CD4-positive, alpha-beta T cell (primary cell): ENCODE measurements around the gene SNX30. TPM values are rescaled to one million over a fixed set of nuclear protein-coding genes. Genes with fewer than 3 reads are reported as not detected.
A peak's percentile ranks its signal among the peaks of the same experiment; 100 is the strongest.

Experiments used
- ATAC-seq: fragments of 200-7000 bp; cut with Tn5 transposase; one replicate; pipeline ENCODE4 v1.10.0; 2022; ENCODE audit warnings: mild to moderate bottlenecking; ENCODE audit not compliant: poor library complexity
- CTCF ChIA-PET: fragments of 350-600 bp; sonication (Branson Sonifier 250); formaldehyde crosslinking; loops from one replicate; lab custom pipeline; 2021; ENCODE audit warnings: antibody characterized with exemption, inconsistent platforms; lab: Charles Lee
- POLR2A ChIA-PET: fragments of 350-600 bp; sonication (Branson Sonifier 250); formaldehyde crosslinking; loops from one replicate; lab custom pipeline; 2021; ENCODE audit warnings: antibody characterized with exemption, inconsistent platforms; lab: Charles Lee
- DNase-seq, 14 experiments: peaks; one replicate each; pipeline ENCODE4 v3.0.0-alpha.2; 2013 to 2020; ENCODE audit warnings: mixed read lengths in 2 of 14
- H3K27ac ChIP-seq, 2 donors: one replicate each; pipeline versions ENCODE4 v1.5.1 to v1.7.0; 2013; ENCODE audit warnings: low read length in 2 of 2, low read depth in 1 of 2, mild to moderate bottlenecking in 1 of 2
- H3K27me3 ChIP-seq, 2 experiments: 1 replicate in 1 of 2; 2 replicates in 1 of 2; pipeline versions ENCODE4 v1.6.1 to v1.7.0; 2013; ENCODE audit warnings: low read length in 2 of 2, control low read depth in 1 of 2, mild to moderate bottlenecking in 1 of 2, moderate library complexity in 1 of 2; ENCODE audit not compliant: insufficient read depth in 2 of 2, control insufficient read depth in 1 of 2
- H3K36me3 ChIP-seq: one replicate; pipeline ENCODE4 v1.6.1; 2013; ENCODE audit warnings: low read length, control low read depth; ENCODE audit not compliant: insufficient read depth
- H3K4me1 ChIP-seq: one replicate; pipeline ENCODE4 v1.6.1; 2013; ENCODE audit warnings: low read length, control low read depth; ENCODE audit not compliant: insufficient read depth
- H3K4me3 ChIP-seq: one replicate; pipeline ENCODE4 v1.5.1; 2013; ENCODE audit warnings: mild to moderate bottlenecking, low read length, moderate library complexity
- H3K9me3 ChIP-seq, 2 experiments: 1 replicate in 1 of 2; 2 replicates in 1 of 2; pipeline versions ENCODE4 v1.6.1 to v1.7.0; 2013; ENCODE audit warnings: low read length in 2 of 2, mild to moderate bottlenecking in 2 of 2, control low read depth in 1 of 2, moderate library complexity in 1 of 2; ENCODE audit not compliant: control insufficient read depth in 1 of 2, insufficient read depth in 1 of 2
- H3K27ac Mint-ChIP-seq: one replicate; pipeline ENCODE4 v1.8.0; 2020; ENCODE audit warnings: mixed read lengths
- H3K27me3 Mint-ChIP-seq: one replicate; pipeline ENCODE4 v1.8.0; 2021; ENCODE audit warnings: mixed read lengths
- H3K36me3 Mint-ChIP-seq: one replicate; pipeline ENCODE4 v1.8.0; 2021; ENCODE audit warnings: low read depth, mixed read lengths
- H3K4me1 Mint-ChIP-seq: one replicate; pipeline ENCODE4 v1.8.0; 2021; ENCODE audit warnings: low read depth, mixed read lengths
- H3K4me3 Mint-ChIP-seq: one replicate; pipeline ENCODE4 v1.8.0; 2020; ENCODE audit warnings: mild to moderate bottlenecking, mixed read lengths
- H3K9me3 Mint-ChIP-seq: one replicate; pipeline ENCODE4 v1.8.0; 2020; ENCODE audit warnings: mixed read lengths
- intact Hi-C, 2 experiments: fragments of 100-400 bp; cut with DNase I in 1 of 2; cut with micrococcal nuclease in 1 of 2; formaldehyde crosslinking; loops; one replicate each; pipeline versions ENCODE4 v1.15.1 to v1.9.0; 2023 to 2025; cut with DNase I, micrococcal nuclease
- total RNA-seq, 174 experiments: library from RNA in 2 of 174; stranded (reverse) in 2 of 174; gene quantifications; one replicate each; pipeline ENCODE4 v1.2.3 and lab custom pipeline; 2021 to 2026
- TF ChIP-seq, protein P1 (sequence below): fragments of 200-600 bp; IDR thresholded peaks from one replicate; pipeline ENCODE4 v1.8.0; 2022; ENCODE audit warnings: antibody characterized with exemption, mild to moderate bottlenecking

SNX30 gene
- total RNA-seq, 2 experiments from 2014 or later = 5.2 to 5.8 TPM

DNA sequence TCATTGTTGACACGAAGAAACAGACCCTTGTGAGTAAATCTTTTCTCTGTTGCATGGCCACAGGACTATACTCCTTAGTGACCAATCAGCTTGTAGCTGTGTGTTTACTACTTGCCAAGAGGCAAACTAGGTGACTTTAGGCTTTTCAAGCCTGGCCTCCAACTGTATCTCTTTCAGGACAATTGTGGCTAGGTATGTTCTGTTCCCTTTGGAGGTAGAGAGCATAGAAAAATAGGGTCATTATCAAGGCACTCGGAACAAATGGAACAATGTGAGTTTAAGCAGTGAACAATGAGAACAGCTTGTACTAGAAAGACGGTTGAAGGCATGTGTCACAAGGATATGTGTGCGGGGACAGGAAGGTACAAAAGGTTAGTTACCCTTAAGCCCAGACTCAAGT lies 92.0 kb downstream of the SNX30 start:
- Mint-ChIP-seq H3K27ac (no peak overlapping the region), H3K36me3 (peaks cover 41% of the 10 kb centered on the region), H3K9me3 (no peaks in the 10 kb centered on the region), H3K4me1 (peaks cover 12% of the 10 kb centered on the region), H3K4me3 (no peak overlapping the region), H3K27me3 (no peaks in the 10 kb centered on the region)
- TF ChIP-seq, protein P1, sequence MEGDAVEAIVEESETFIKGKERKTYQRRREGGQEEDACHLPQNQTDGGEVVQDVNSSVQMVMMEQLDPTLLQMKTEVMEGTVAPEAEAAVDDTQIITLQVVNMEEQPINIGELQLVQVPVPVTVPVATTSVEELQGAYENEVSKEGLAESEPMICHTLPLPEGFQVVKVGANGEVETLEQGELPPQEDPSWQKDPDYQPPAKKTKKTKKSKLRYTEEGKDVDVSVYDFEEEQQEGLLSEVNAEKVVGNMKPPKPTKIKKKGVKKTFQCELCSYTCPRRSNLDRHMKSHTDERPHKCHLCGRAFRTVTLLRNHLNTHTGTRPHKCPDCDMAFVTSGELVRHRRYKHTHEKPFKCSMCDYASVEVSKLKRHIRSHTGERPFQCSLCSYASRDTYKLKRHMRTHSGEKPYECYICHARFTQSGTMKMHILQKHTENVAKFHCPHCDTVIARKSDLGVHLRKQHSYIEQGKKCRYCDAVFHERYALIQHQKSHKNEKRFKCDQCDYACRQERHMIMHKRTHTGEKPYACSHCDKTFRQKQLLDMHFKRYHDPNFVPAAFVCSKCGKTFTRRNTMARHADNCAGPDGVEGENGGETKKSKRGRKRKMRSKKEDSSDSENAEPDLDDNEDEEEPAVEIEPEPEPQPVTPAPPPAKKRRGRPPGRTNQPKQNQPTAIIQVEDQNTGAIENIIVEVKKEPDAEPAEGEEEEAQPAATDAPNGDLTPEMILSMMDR = no peak
- no peaks in the 10 kb centered on the region for H3K4me1 ChIP-seq
- no peak for ATAC-seq
- H3K9me3 ChIP-seq = no peaks in the 10 kb centered on the region
- no peaks in the 10 kb centered on the region for H3K27me3 ChIP-seq
- ChIA-PET CTCF (no interaction called here), POLR2A (no interaction called here)
- H3K4me3 ChIP-seq = no peak overlapping the region
- DNase-seq = no peak
- intact Hi-C loops = loop anchor here in 1 of 2 experiments (5.0 kb wide), 1 partner anchor 815 kb away; no protein-coding TSS in a partner anchor
- peaks cover 7% of the 10 kb centered on the region for H3K36me3 ChIP-seq
- no peak overlapping the region for H3K27ac ChIP-seq

DNA sequence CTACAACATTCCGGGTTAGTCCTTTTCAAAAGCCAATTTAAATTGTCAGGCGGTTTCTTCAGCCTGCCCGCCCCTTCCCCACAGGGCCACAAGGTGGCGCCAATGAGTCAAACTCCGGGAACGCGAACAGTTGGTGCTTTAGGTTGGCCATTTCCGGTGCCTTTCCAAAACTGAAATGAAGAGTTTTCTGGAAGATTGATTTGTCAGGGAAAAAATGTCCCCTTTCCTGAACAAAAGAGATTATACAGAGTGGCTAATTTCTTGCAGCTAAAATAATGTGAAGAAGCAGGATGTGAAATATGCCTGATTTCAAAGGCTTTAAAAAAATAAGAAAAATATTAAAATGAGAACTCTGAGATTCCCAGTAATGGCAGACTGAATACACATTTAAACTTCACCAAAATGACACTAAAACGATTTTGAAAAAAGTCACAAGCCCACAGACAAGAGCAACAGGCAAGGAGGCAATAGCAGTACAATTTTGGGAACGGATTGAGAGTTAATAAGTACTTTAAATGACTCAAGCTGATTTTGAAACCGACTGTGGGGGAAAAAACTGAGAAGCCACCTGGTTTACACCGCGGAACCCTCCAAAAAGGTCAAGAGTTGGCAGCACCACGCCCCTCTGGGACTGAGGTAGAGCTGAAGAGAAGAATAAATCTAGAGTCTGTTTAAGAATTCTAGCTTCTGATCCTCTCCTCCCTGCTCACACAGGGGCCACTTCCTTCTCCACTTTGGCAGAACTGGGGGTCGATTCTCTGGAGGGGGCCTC lies 94.4 kb downstream of the SNX30 start:
- DNase-seq (peak; percentile 33 to 81 (median 62)), ATAC-seq (peak; percentile 56)
- TF ChIP-seq, protein P1 = peak; percentile 99
- H3K27ac Mint-ChIP-seq = no peak overlapping the region
- ChIA-PET POLR2A (no interaction called here), CTCF (interaction anchor here (1.1 to 1.4 kb wide), 2 partner anchors 9 to 177 kb away, joined by 3 to 5 read pairs; no protein-coding TSS in a partner anchor)
- intact Hi-C loops = loop anchor here in 1 of 2 experiments (5.0 kb wide), 1 partner anchor 812 kb away; no protein-coding TSS in a partner anchor
- H3K9me3 Mint-ChIP-seq = no peaks in the 10 kb centered on the region
- peaks cover 12% of the 10 kb centered on the region for H3K4me1 Mint-ChIP-seq
- no peaks in the 10 kb centered on the region for H3K27me3 Mint-ChIP-seq
- Histone ChIP-seq H3K4me3 (no peak overlapping the region), H3K9me3 (no peaks in the 10 kb centered on the region), H3K27ac (no peak overlapping the region), H3K36me3 (no peaks in the 10 kb centered on the region), H3K27me3 (no peaks in the 10 kb centered on the region), H3K4me1 (peaks cover 5% of the 10 kb centered on the region)
- H3K36me3 Mint-ChIP-seq = peaks cover 22% of the 10 kb centered on the region
- H3K4me3 Mint-ChIP-seq = no peak overlapping the region

DNA sequence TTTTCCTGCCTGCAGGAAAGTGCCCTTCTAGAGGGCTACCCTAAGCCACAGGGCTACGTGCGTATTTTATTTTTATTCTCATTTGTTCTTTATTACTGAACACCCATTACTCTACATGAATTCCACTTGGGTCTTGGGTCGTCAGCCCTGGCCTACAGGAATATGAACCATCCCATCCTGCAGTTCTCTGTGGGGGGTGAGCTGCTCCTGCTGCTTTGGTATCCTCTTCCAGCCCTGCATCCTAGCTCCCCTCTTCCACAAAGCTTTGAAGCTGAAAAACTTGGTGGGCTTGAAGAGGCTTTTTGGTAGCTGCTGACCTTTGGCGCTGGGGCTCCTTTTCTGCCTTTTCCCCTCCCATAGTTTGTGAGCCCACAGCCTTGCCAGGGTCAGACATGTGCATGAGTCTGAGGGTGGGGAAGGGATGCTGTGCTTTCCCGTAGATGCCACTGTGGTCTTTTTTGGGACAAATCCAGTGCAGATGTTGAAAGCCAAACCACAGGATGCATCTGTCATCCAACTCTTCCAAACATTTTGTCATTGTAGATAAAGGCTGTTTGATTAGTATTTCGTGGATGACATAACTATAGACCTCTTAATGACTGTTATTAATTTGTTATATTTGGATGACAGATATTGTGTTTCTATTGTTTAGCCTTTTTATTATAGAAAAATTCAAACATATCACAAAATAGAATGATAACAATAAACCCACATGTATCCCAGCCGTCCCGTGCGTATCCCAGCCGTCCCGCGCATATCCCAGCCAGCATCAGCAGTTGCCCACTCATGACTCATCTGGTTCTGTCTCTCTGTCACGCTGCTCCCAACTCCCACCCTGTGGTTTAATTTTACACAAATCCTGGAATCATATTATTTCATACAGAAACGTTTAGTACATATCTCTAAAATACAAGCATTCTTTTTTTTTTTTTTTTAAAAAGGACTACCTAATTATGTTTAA lies 96.2 kb downstream of the SNX30 start:
- no peaks in the 10 kb centered on the region for H3K9me3 Mint-ChIP-seq
- ChIA-PET CTCF (no interaction called here), POLR2A (no interaction called here)
- peaks cover 12% of the 10 kb centered on the region for H3K4me1 Mint-ChIP-seq
- H3K27me3 ChIP-seq = no peaks in the 10 kb centered on the region
- no peaks in the 10 kb centered on the region for H3K27me3 Mint-ChIP-seq
- H3K4me3 ChIP-seq = no peak overlapping the region
- no peak for DNase-seq
- no peak overlapping the region for H3K27ac Mint-ChIP-seq
- peaks cover 26% of the 10 kb centered on the region for H3K36me3 Mint-ChIP-seq
- H3K4me1 ChIP-seq = peaks cover 5% of the 10 kb centered on the region
- no peak overlapping the region for H3K27ac ChIP-seq
- no peaks in the 10 kb centered on the region for H3K9me3 ChIP-seq
- ATAC-seq = no peak
- peaks cover 8% of the 10 kb centered on the region for H3K36me3 ChIP-seq
- TF ChIP-seq, protein P1 = no peak
- H3K4me3 Mint-ChIP-seq = no peak overlapping the region
- intact Hi-C loops = no loop called here
